Testis (tissue), 2 donors: Measurements from ENCODE around the gene CCDC191.

Experiments
- POLR2A ChIP-seq: fragments of 450-650 bp; IDR thresholded peaks from one replicate; pipeline ENCODE4 v1.6.1; 2017; ENCODE audit warnings: antibody characterized with exemption, mild to moderate bottlenecking, moderate library complexity
- TF ChIP-seq, protein P1 (sequence below), 3 experiments: fragments of 450-650 bp in 2 of 3; fragments of 200-600 bp in 1 of 3; sonication (generic) in 1 of 3; IDR thresholded peaks; one replicate each; pipeline ENCODE4 v1.5.1; 2016 to 2019; ENCODE audit warnings: antibody characterized with exemption in 3 of 3, mild to moderate bottlenecking in 2 of 3, moderate library complexity in 1 of 3

DNA sequence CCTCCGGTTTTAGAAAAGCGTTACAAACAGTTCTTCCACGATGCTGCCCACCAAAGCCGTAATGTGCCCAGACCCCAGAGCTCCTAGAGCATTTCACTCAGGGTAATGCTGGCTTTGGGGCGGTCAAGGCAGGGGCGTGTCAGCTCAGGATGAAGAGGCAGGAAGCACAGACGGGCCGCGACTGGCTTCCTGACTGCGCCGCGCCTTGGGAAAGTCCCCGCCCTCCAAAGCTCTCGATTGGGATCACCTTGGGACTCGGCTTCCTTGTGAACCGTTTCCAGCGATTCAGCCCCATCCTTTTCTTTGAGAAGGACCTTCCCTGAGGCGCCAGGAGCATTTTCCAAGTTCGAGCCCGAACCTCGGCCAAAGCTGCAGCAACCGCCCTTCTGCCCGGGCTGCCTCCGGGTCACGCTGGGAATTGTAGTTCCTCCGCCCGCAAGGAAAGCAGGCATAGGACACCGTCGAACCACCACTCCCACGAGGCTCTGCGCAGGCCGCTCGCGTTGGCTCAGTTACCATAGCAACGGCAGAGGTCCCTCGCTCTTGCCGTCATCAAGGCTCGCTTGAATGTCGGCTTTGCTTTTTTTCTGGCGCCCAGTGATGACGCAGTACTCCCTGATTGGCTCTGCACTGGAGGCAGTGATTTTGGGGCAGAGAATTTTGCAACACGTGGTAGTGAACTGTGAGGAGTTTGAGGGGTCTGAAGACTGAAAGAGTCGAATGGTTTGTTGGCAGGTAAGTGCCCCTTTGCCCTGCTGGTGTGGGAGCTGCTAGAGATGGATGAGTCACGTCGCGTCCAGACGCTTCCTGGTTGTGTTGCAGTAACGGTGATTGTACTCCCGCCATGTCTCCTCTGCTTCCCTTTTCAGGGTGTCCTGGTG, at the start of gene CCDC191, which contains the start of gene QTRT2:
- TF ChIP-seq, protein P1, sequence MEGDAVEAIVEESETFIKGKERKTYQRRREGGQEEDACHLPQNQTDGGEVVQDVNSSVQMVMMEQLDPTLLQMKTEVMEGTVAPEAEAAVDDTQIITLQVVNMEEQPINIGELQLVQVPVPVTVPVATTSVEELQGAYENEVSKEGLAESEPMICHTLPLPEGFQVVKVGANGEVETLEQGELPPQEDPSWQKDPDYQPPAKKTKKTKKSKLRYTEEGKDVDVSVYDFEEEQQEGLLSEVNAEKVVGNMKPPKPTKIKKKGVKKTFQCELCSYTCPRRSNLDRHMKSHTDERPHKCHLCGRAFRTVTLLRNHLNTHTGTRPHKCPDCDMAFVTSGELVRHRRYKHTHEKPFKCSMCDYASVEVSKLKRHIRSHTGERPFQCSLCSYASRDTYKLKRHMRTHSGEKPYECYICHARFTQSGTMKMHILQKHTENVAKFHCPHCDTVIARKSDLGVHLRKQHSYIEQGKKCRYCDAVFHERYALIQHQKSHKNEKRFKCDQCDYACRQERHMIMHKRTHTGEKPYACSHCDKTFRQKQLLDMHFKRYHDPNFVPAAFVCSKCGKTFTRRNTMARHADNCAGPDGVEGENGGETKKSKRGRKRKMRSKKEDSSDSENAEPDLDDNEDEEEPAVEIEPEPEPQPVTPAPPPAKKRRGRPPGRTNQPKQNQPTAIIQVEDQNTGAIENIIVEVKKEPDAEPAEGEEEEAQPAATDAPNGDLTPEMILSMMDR (IDR thresholded peaks at IDR 0.05) = peak in 1 of 3 experiments; percentile 2
- no peak for TF ChIP-seq POLR2A
